Testis (tissue), 3 donors: ENCODE measurements around the gene SEMA4G. TPM values are rescaled to one million over a fixed set of nuclear protein-coding genes. Genes with fewer than 3 reads are reported as not detected.

Experiments used
- DNase-seq: peaks from one replicate; pipeline ENCODE4 v3.0.0-alpha.2; 2019
- H3K27ac ChIP-seq, 2 donors: fragments of 200-600 bp; sonication (generic); one replicate each; pipeline ENCODE4 v1.5.1; 2019
- H3K27me3 ChIP-seq: fragments of 200-600 bp; sonication (generic); one replicate; pipeline ENCODE4 v1.5.1; 2019
- H3K36me3 ChIP-seq: fragments of 200-600 bp; sonication (generic); one replicate; pipeline ENCODE4 v1.5.1; 2017; ENCODE audit warnings: low read depth; ENCODE audit errors: missing control alignments
- H3K4me1 ChIP-seq: fragments of 200-600 bp; sonication (generic); one replicate; pipeline ENCODE4 v1.5.1; 2019
- H3K4me3 ChIP-seq, 2 donors: fragments of 200-600 bp; sonication (generic); one replicate each; pipeline ENCODE4 v1.5.1; 2017 to 2019
- H3K9me3 ChIP-seq: fragments of 200-600 bp; sonication (generic); one replicate; pipeline ENCODE4 v1.5.1; 2017
- POLR2A ChIP-seq: fragments of 450-650 bp; IDR thresholded peaks from one replicate; pipeline ENCODE4 v1.6.1; 2017; ENCODE audit warnings: antibody characterized with exemption, mild to moderate bottlenecking, moderate library complexity
- WGBS, 2 donors: methylation state at CpG; one replicate each; pipeline ENCODE4 v1.1.5; 2018; 5-methylcytosine and 5-hydroxymethylcytosine counted together
- intact Hi-C: fragments of 100-400 bp; cut with DNase I; formaldehyde crosslinking; loops from one replicate; pipeline ENCODE4 v1.15.1; 2023; ENCODE audit warnings: low total_unique reads
- polyA plus RNA-seq: library from polyadenylated mRNA; stranded (reverse); fragments of 350-450 nt; fragmentation: Illumina TruSeq; extraction: RNeasy Lipid Tissue Mini Kit (QIAGEN cat#74804); gene quantifications from one replicate; pipeline ENCODE4 v1.2.3, GENCODE V29; 2014; ENCODE audit warnings: low read depth, low replicate concordance; ENCODE audit not compliant: insufficient read depth
- total RNA-seq, 2 donors: library from RNA; depleted of rRNA; stranded (reverse); fragments of >200 nt; gene quantifications; one replicate each; pipeline ENCODE4 v1.2.3, GENCODE V29; 2016
- TF ChIP-seq, protein P1 (sequence below), 3 experiments: fragments of 450-650 bp in 2 of 3; fragments of 200-600 bp in 1 of 3; sonication (generic) in 1 of 3; IDR thresholded peaks; one replicate each; pipeline ENCODE4 v1.5.1; 2016 to 2019; ENCODE audit warnings: antibody characterized with exemption in 3 of 3, mild to moderate bottlenecking in 2 of 3, moderate library complexity in 1 of 3

Gene SEMA4G
- total and polyA plus RNA-seq, 3 donors from 2014 or later, result 4.8 to 7.2 (median 6.2) TPM

DNA sequence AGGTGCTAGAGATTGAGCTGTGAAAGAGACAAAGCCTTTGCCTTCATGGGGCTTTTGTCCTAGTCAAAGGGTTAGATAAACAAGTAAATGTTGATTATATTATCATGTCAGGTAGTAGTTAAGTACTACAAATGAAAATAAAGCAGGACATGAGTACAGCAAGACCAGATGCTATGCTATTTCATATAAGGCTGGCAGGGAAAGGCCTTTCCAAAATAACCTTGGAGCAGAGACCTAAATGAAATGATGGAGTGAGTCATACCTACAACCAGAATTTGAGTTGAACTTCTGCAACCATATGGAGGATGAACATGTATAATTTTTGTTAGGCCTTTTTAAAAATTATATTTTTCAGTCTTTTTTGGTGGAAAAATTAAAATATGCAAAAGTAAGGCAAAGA is 23.6 kb upstream of the SEMA4G start:
- intact Hi-C loops, result no loop called here
- H3K4me1 ChIP-seq, result no peaks in the 10 kb centered on the region

DNA sequence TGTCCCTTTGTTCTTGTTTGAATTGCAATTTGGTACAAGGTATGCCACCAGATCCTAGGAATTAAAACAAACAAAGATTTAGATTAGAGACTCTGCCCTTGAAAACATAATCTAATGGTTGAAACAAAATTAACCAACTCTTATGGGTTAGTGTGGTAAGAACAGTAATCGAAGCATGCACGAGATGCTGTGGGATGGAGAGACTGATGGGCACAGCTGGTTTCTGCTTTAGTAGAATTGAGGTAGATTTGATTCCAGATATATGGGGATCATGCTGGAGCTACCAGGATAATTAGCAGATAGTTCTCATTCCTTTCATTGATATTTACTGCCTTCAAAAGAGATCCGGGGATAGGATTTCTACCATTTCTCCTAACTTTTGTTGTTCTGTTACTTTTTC is 20.4 kb upstream of the SEMA4G start:
- Histone ChIP-seq H3K36me3 (no peaks in the 10 kb centered on the region), H3K27me3 (no peaks in the 10 kb centered on the region), H3K27ac (no peak overlapping the region), H3K4me1 (no peaks in the 10 kb centered on the region), H3K4me3 (no peak overlapping the region), H3K9me3 (no peaks in the 10 kb centered on the region)
- intact Hi-C loops, result no loop called here
- DNase-seq, result no peak
- 76 to 83% methylated on average over 3 of the region's 3 CpGs for WGBS, 2 donors
- no peak for TF ChIP-seq POLR2A
- TF ChIP-seq, protein P1, sequence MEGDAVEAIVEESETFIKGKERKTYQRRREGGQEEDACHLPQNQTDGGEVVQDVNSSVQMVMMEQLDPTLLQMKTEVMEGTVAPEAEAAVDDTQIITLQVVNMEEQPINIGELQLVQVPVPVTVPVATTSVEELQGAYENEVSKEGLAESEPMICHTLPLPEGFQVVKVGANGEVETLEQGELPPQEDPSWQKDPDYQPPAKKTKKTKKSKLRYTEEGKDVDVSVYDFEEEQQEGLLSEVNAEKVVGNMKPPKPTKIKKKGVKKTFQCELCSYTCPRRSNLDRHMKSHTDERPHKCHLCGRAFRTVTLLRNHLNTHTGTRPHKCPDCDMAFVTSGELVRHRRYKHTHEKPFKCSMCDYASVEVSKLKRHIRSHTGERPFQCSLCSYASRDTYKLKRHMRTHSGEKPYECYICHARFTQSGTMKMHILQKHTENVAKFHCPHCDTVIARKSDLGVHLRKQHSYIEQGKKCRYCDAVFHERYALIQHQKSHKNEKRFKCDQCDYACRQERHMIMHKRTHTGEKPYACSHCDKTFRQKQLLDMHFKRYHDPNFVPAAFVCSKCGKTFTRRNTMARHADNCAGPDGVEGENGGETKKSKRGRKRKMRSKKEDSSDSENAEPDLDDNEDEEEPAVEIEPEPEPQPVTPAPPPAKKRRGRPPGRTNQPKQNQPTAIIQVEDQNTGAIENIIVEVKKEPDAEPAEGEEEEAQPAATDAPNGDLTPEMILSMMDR (IDR thresholded peaks at IDR 0.05), result no peak

More for the DNA sequence above, 23.6 kb upstream of the SEMA4G start:
- Histone ChIP-seq H3K9me3 (no peaks in the 10 kb centered on the region), H3K27me3 (no peaks in the 10 kb centered on the region), H3K4me3 (no peak overlapping the region), H3K36me3 (no peaks in the 10 kb centered on the region), H3K27ac (no peak overlapping the region)
- no peak for DNase-seq
- TF ChIP-seq POLR2A, result no peak
- TF ChIP-seq, protein P1 (IDR thresholded peaks at IDR 0.05), result no peak

DNA sequence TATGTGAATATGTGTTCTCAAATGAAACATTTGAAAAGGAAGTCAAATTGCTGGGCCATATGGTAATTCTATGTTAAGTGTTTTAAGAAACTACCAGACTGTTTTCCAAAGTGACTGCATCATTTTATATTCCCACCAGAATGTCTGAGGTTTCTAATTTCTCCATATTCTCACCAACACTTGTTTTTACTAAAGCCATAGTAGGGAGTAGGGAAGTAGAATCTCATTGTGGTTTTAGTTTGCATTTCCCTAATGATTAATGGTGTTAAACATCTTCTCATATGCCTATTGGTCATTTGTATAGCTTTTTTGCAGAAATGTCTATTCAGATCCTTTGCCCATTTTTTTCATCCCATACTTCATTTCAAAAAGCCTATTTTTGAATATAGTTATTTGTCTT is 9.1 kb upstream of the SEMA4G start:
- H3K27ac ChIP-seq, result no peak overlapping the region
- TF ChIP-seq, protein P1 (IDR thresholded peaks at IDR 0.05), result no peak
- TF ChIP-seq POLR2A, result no peak
- H3K4me1 ChIP-seq, result no peaks in the 10 kb centered on the region
- no peak for DNase-seq
- H3K9me3 ChIP-seq, result no peaks in the 10 kb centered on the region
- no peaks in the 10 kb centered on the region for H3K27me3 ChIP-seq
- no peak overlapping the region for H3K4me3 ChIP-seq
- intact Hi-C loops, result no loop called here
- H3K36me3 ChIP-seq, result no peaks in the 10 kb centered on the region

DNA sequence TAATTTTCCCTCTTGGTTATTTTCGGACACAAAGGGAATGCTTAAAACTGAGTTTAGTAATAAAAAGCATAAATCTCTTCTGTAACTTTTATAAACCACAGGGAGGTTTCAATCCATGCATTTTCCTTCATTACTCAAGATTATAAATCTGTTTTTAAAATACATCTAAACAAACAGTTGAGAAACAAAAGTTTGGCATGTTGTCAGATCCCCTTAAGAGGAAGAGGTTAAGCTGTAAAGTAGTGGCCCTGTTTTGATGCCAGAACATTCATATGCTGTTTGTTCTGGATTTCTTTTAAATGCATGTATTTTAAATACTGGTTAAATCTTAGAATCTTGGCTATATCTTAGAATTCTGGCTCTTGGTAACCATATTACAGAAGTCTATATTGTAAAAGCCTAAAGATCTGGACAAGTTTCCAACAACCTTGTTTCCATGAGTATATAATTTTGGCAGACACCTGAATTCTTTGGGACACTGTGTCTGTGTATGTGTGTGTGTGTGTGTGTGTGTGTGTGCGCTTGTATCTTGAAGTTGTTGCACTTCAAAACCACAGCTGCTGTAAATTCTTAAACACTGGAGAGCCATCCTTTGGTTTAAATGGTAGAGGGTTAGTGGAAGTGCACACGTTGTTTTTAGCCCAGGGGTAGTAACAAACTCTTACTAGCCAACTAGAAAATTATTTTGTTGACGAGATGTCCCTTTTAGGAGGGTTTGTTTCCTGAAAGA is 6.8 kb upstream of the SEMA4G start:
- no peak overlapping the region for H3K27ac ChIP-seq
- no peaks in the 10 kb centered on the region for H3K4me1 ChIP-seq
- no peak for DNase-seq
- WGBS, 2 donors, result 56 to 65% methylated on average over 4 of the region's 4 CpGs
- no peaks in the 10 kb centered on the region for H3K9me3 ChIP-seq
- no peak for TF ChIP-seq POLR2A
- TF ChIP-seq, protein P1 (IDR thresholded peaks at IDR 0.05), result no peak
- intact Hi-C loops, result no loop called here
- no peaks in the 10 kb centered on the region for H3K27me3 ChIP-seq
- no peaks in the 10 kb centered on the region for H3K36me3 ChIP-seq
- no peak overlapping the region for H3K4me3 ChIP-seq

DNA sequence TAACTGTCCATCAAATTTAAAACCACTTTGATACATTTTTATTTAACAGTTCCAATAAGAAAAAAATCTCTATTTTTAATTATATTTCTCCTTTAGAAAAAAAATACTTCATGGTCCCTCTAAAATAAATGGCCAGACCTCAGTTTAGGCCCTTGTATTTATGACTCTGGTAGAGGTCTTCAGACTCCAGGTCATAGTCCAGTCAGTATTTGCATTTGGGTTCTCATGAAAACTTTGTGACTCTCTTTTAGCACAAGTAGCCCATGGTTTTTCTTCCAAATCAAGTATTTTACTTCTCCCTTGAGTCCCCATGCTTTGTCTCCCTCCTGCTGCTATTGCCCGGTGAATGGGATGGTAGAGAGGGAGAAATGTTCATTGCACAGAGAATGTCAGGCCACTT is 5.5 kb upstream of the SEMA4G start:
- H3K36me3 ChIP-seq, result no peaks in the 10 kb centered on the region

More for the DNA sequence above, 5.5 kb upstream of the SEMA4G start:
- no peak overlapping the region for H3K4me3 ChIP-seq
- peaks cover 6% of the 10 kb centered on the region for H3K4me1 ChIP-seq
- 90 to 97% methylated on average over 1 of the region's 1 CpG for WGBS, 2 donors
- intact Hi-C loops, result no loop called here
- no peak for DNase-seq
- no peak for TF ChIP-seq POLR2A
- TF ChIP-seq, protein P1 (IDR thresholded peaks at IDR 0.05), result no peak
- no peaks in the 10 kb centered on the region for H3K27me3 ChIP-seq
- no peak overlapping the region for H3K27ac ChIP-seq
- no peaks in the 10 kb centered on the region for H3K9me3 ChIP-seq
